Choroid plexus epithelial cell (primary cell): ENCODE results near the gene ACADVL.
"Not testable (repeated sequence)": the region's sequence is repeated elsewhere in the genome, so short reads cannot be mapped to it uniquely, and the experiment has no call there.

Experiments used
- DNase-seq: peaks from one replicate; pipeline ENCODE4 v3.0.0-alpha.2; 2010; ENCODE audit warnings: low read depth
- H3K4me3 ChIP-seq: 2 replicates; pipeline ENCODE4 v1.5.1; 2011; ENCODE audit warnings: low read depth, mild to moderate bottlenecking, control low read depth, low read length, moderate library complexity
- CTCF ChIP-seq: conservative IDR thresholded peaks from 2 replicates; pipeline ENCODE4 v1.5.1; 2011; ENCODE audit warnings: low read depth, mild to moderate bottlenecking, control low read depth, inconsistent platforms, low read length, moderate library complexity

The ACADVL gene

GRCh38 chr17:7176841-7177190 lies 42.9 kb upstream of the ACADVL start:
- H3K4me3 ChIP-seq, result peak overlapping the region; percentile 50
- TF ChIP-seq CTCF, result no peak
- peak; percentile 44 for DNase-seq

- TF ChIP-seq CTCF, result peak; percentile 86
- H3K4me3 ChIP-seq, result peak overlapping the region; percentile 50
- DNase-seq, result peak; percentile 70
These were observed 42.4 kb upstream of the ACADVL start for GRCh38 chr17:7177191-7177953.

- no peak for DNase-seq
- no peak for TF ChIP-seq CTCF
- H3K4me3 ChIP-seq, result peak overlapping the region; percentile 50
These were observed 41.7 kb upstream of the ACADVL start for GRCh38 chr17:7177954-7178477.

GRCh38 chr17:7178973-7179316 lies 40.8 kb upstream of the ACADVL start:
- DNase-seq, result no peak
- no peak overlapping the region for H3K4me3 ChIP-seq
- no peak for TF ChIP-seq CTCF

GRCh38 chr17:7179317-7180254 lies 40.2 kb upstream of the ACADVL start, which contains the start of gene ASGR1:
TSS of gene ASGR1 (minus strand) at chr17:7179370. CDS start at chr17:7178563, 807 bp downstream.
- DNase-seq, result no peak
- no peak for TF ChIP-seq CTCF
- no peak within 1 kb of the TSS for H3K4me3 ChIP-seq

- DNase-seq, H3K4me3 ChIP-seq: not testable (repeated sequence)
These were observed 37.6 kb upstream of the ACADVL start for GRCh38 chr17:7182101-7182500.

GRCh38 chr17:7183433-7184090 lies 36.2 kb upstream of the ACADVL start:
- no peak for TF ChIP-seq CTCF
- DNase-seq, result no peak
- H3K4me3 ChIP-seq, result no peak overlapping the region
